Measurements from ENCODE around the gene TECTA. TPM values are rescaled to one million over a fixed set of nuclear protein-coding genes. Genes with fewer than 3 reads are reported as not detected.
"Not testable (repeated sequence)": the region's sequence is repeated elsewhere in the genome, so short reads cannot be mapped to it uniquely, and the experiment has no call there.

TECTA gene
- total RNA-seq, 1 donor from 2014 or later: 0.67 TPM

DNA sequence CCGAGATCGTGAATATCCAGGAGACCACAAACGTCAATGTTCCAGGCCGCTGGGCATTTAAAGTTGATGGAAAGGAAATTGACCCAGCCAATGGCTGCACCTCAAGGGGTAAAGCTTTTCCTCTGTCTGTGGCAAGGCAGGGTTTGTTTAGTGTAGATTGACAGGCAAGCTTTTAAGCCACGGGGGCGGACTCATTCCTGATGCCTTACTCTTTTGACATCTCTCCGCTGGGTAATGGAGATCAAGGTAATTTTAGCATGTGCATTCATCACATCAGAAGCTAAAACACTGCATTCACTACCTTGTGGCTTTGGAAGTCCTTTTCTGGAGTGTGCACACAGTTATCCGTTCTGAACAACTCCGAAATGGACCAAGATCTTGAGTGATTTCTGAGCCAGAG lies 12.6 kb downstream of the TECTA start:
- Histone ChIP-seq H3K4me3 (ENCODE audit: low read depth, low read length) (no peak overlapping the region), H3K36me3 (ENCODE audit: control insufficient read depth, insufficient read depth, low read length) (no peaks in the 10 kb centered on the region), H3K27me3 (ENCODE audit: control insufficient read depth, insufficient read depth, low read length) (no peaks in the 10 kb centered on the region)
- DNase-seq (ENCODE audit: low read depth): no peak
- TF ChIP-seq CTCF (IDR thresholded peaks at IDR 0.05; ENCODE audit: insufficient read depth, low read length, poor library complexity, severe bottlenecking): no peak

- DNase-seq (ENCODE audit: low read depth); H3K36me3 ChIP-seq (ENCODE audit: control insufficient read depth, insufficient read depth, low read length); H3K27me3 ChIP-seq (ENCODE audit: control insufficient read depth, insufficient read depth, low read length); H3K4me3 ChIP-seq (ENCODE audit: low read depth, low read length): not testable (repeated sequence)
These were observed 14.0 kb downstream of the TECTA start for GRCh38 chr11:121115024-121115423.

DNA sequence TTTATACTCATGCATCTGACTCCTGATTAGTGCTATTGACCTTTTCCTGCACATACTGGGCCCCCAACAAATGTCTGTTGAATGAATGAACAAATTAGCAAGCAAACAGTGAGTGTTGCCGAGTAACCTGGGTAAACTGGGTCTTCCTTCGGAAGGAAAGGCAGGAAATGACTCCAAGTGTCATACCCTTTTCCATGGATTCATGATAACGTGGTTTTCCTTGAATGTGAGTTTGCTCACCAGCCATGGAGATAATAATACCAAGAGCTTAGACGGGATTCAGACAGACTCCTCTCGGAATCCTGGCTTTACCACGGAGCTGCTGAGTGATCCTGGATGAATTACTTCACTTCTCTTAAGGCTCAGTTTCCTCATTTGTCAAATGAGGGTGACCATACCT lies 16.7 kb downstream of the TECTA start:
- TF ChIP-seq CTCF (IDR thresholded peaks at IDR 0.05; ENCODE audit: insufficient read depth, low read length, poor library complexity, severe bottlenecking): no peak
- DNase-seq (ENCODE audit: low read depth): no peak
- Histone ChIP-seq H3K36me3 (ENCODE audit: control insufficient read depth, insufficient read depth, low read length) (no peaks in the 10 kb centered on the region), H3K4me3 (ENCODE audit: low read depth, low read length) (no peak overlapping the region), H3K27me3 (ENCODE audit: control insufficient read depth, insufficient read depth, low read length) (no peaks in the 10 kb centered on the region)

GRCh38 chr11:121119440-121119839 lies 18.4 kb downstream of the TECTA start:
- no peak overlapping the region for H3K4me3 ChIP-seq (ENCODE audit: low read depth, low read length)
- H3K36me3 ChIP-seq (ENCODE audit: control insufficient read depth, insufficient read depth, low read length): no peaks in the 10 kb centered on the region
- no peaks in the 10 kb centered on the region for H3K27me3 ChIP-seq (ENCODE audit: control insufficient read depth, insufficient read depth, low read length)
- no peak for DNase-seq (ENCODE audit: low read depth)
- TF ChIP-seq CTCF (IDR thresholded peaks at IDR 0.05; ENCODE audit: insufficient read depth, low read length, poor library complexity, severe bottlenecking): no peak

DNA sequence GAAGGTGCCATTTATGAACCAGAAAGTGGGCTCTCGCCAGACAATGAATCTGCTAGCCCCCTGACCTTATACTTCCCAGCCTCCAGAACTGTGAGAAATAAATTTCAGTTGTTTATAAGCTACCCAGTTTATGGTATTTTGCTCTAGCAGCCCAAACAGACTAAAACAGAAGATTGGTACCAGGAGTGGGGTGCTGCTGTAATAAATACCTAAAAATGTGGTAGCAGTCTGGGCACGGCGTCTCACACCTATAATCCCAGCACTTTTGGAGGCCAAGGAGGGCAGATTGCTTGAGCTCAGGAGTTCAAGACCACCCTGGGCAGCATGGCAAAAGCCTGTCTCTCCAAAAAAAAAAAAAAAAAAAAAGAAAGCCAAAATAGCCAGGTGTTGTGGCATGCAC lies 21.3 kb downstream of the TECTA start:
- DNase-seq (ENCODE audit: low read depth): no peak
- no peak for TF ChIP-seq CTCF (IDR thresholded peaks at IDR 0.05; ENCODE audit: insufficient read depth, low read length, poor library complexity, severe bottlenecking)
- Histone ChIP-seq H3K27me3 (ENCODE audit: control insufficient read depth, insufficient read depth, low read length) (no peaks in the 10 kb centered on the region), H3K36me3 (ENCODE audit: control insufficient read depth, insufficient read depth, low read length) (no peaks in the 10 kb centered on the region), H3K4me3 (ENCODE audit: low read depth, low read length) (no peak overlapping the region)

GRCh38 chr11:121123496-121124069 lies 22.5 kb downstream of the TECTA start:
- no peaks in the 10 kb centered on the region for H3K27me3 ChIP-seq (ENCODE audit: control insufficient read depth, insufficient read depth, low read length)
- H3K36me3 ChIP-seq (ENCODE audit: control insufficient read depth, insufficient read depth, low read length): no peaks in the 10 kb centered on the region
- H3K4me3 ChIP-seq (ENCODE audit: low read depth, low read length): no peak overlapping the region
- no peak for DNase-seq (ENCODE audit: low read depth)
- TF ChIP-seq CTCF (IDR thresholded peaks at IDR 0.05; ENCODE audit: insufficient read depth, low read length, poor library complexity, severe bottlenecking): no peak
